Nucleus accumbens (tissue), 56 donors: ENCODE data around the gene OR7C2.

ENCODE experiments used
- DNase-seq, 56 donors: peaks; one replicate each; lab custom pipeline; 2025; lab: John Stamatoyannopoulos, UW

Gene OR7C2

DNA sequence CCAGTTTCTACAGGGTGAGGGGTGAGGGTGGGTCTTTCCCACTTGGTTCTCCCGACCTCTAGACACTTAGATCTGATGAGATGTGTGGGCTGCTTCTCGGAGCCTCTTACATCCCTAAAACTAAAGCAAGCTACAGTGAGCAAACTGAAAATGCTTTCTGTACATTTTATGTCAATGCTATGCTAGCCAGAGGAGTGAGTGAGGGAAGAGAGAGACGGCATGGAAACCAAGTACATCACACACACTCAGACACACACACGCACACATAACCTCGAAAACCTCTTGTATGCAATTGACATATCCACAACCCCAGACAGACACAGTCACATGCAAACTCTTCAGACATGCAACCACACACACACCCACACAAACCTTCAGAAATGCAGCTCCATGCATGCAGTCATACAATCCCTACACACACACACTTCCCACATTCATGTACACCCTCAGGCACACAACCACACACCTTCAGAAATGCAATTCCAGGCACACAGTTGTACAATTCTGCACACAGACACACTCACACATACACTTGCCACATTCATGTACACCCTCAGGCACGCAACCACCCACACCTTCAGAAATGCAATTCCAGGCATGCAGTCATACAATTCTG is 37.0 kb downstream of the OR7C2 start:
- peak in 10 of 56 donors; percentile 1 to 33 (median 8) for DNase-seq

DNA sequence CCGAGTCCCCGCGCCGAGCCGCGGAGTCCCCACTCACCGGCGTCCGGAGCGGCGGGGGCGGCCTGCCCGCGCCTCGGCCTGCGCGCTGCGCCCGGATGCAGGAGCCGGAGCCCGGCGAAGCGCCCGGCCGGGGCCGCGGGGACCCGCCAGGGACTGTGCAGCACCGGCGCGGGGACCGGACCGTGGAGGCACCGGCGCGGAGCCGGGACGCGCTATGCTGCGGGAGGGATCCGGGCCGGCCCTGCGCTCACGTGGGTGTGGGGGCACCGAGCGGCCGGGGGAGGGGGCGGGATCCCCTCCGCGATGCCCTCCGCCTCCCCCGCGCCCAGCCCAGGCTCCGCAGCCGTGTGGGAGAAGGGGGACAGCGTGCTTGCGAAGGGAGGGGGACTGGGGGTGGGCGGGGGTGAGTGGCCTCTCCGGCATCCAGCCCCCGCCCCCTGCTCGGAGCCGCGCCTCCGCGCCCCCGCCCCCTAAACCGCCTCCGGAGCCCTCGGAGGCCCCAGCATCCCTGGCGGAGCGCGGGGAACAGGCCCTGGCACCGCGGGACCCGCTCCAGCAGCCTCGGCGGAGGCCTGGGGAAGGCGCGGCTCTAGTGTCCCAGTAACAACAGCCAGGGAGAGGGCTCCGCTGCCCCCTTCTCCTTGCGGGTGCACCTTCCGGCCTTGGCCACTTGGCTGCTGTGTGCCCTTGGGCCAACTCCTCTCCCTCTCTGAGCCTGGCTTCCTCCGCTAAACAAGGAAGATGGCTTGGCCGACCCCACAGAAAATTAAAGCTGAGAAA is 38.4 kb downstream of the OR7C2 start, which contains the start of gene SLC1A6:
SLC1A6 (minus strand) TSS at position 389 of the 780 bp plus-strand sequence. CDS start 6,954 bp downstream, outside the sequence.
- DNase-seq = peak in 18 of 56 donors; percentile 3 to 62 (median 12)

DNA sequence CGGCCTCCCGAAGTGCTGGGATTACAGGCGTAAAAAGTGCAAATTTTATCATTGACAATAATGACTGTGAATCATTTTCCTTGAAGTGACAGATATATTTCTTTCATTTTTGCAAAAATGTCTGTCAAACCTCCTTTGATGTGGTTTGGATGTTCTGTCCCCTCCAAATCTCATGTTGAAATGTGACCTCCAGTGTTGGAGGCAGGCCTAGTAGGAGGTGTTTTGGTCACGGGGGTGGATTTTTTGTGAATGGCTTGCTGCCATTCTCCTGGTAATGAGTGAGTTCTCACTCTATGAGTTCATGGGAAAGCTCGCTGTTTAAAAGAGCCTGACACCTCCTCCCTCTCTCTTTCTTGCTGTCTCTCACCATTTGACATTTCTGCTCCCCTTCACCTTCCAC is 43.8 kb downstream of the OR7C2 start:
- DNase-seq = no peak
